ENCODE data around the gene PHYHIPL.

Gene PHYHIPL

GRCh38 chr10:59258890-59259289, 82.4 kb downstream of the PHYHIPL start:
- DNase-seq = no peak

DNA sequence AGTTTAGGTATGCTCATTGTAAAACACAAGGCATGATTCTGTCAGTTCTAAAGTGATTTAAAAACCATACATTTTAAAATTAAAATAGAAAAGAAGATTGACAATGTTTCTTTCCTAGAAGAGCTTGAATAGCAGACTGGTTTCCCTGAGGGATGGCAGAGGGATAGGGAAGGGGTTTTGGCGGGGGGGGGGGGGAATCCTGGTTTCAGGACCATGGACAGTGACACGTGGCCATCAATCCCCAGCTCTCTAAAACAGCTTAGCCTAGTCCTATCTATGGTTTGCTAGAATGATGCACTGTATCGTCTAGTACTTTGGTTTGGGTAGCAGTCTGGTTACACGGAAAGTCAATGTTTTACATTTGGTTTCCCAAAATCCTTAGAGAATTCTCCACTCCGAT, 88.7 kb downstream of the PHYHIPL start:
- no peak for DNase-seq

DNA sequence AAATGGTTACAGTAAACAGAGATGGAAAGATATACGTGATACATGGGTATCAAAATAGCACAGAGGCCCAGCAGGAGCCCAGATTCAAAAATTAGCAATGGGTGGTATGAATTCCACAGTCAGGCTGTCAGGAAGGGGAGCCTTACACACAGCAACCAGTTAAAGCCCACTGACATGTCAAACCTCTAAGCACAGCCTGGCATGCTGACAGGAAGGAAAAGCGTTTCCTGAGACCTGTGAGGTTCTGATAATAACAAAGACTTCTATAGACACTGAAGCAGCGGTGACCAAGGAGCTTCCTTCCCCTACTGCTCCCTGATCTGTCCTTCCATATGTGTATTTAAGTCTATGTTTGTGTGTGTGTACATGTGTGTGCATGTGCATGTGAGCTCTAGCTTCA, 89.9 kb downstream of the PHYHIPL start:
- DNase-seq = no peak

- DNase-seq = no peak
Measured at GRCh38 chr10:59268460-59268859, 92.0 kb downstream of the PHYHIPL start.

- no peak for DNase-seq
Measured at GRCh38 chr10:59269651-59270050, 93.2 kb downstream of the PHYHIPL start.

DNA sequence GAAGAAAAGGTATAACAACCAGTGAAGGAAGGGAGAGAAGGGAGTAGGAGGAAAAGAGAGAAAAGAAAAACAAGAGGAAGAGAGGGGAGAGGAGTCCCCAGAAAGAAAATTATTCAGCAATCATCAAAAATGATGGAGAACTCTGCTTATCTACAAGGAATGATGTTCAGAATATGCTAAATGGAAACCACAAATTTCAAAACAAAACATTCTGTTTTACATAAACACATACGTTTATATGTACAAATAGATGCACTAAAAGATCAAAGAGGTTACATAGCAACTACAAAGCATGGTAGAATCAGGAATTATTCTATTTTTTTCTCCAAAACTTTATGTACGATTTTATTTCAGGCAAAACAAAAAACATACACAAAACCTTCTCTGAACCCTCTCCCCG, 94.0 kb downstream of the PHYHIPL start:
- DNase-seq = no peak

DNA sequence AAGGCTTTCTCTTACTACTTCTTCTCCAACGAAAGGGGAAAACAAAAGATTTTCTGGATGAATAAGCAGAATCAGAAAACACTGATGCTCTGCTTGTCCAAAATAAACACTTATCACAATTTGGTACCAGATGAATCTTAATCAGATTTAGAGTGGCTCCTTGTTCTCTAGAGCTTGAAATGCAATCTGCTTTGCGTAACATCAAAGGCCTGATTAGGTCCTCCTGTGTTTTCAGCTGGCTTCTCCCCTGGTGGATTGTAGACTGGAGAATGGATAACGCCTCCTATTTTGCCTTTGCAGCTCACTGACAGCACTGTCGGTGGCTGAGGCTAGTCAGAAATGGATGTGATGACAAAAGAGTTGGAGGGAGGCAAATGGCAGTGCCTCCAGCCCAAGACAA, 94.7 kb downstream of the PHYHIPL start:
- no peak for DNase-seq

- no peak for DNase-seq
Measured at GRCh38 chr10:59272061-59272460, 95.6 kb downstream of the PHYHIPL start.

DNA sequence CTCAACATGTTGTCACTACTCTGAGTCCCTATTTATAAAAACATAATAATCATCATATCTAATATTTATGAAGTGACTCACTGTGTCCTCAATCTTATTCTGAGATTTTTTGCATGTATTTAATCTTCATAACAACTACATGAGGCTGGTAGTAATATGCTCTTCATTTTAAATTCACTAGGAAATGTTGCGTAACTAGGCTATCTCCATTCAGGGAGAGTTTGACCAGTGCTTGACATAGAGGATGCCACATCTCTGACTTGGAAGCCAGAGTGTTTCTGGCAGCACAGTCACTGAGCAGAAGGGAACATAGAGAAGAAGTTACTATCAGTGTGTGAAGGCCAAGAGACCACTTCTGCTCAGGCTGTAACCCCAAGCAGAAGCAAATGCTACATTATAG, 97.0 kb downstream of the PHYHIPL start:
- DNase-seq = no peak

- no peak for DNase-seq
Measured at GRCh38 chr10:59276133-59276532, 99.7 kb downstream of the PHYHIPL start.

DNA sequence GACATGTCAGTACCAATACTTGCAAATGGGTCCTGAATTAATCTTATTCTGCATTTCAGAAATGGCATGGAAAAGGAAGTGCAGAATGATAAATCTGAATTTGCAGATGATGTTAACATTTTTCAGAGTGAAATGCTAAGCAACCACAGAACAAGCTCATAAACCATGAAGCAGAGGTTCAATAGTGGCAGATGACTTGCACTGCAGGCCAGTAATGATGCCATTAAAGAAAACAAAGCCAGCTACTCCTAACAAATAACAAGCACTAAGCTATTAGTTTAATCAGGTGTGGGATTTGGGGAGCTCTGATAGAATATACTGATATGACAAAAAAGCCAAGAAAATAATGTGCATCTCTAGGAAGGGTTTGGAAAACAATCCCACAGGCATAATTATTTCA, 100.5 kb downstream of the PHYHIPL start:
- no peak for DNase-seq

DNA sequence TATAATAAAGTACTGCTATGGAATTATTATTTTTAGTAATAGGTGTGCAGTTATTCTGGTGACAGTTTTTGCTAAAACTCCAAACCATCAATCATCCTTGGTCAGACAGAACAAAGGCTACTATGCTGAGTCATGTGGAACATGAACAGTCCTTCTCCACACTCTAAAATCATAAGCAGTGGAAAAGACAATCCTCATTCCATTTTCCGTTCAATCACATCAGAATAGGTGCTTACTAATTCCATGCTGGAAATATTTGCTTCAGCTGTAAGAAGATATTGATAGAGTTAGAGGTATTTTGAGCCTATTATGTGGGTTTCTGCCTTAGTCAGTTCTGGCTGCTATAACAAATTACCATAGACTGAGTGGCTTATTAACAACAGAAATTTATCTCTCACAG, 103.0 kb downstream of the PHYHIPL start:
- DNase-seq = no peak

DNA sequence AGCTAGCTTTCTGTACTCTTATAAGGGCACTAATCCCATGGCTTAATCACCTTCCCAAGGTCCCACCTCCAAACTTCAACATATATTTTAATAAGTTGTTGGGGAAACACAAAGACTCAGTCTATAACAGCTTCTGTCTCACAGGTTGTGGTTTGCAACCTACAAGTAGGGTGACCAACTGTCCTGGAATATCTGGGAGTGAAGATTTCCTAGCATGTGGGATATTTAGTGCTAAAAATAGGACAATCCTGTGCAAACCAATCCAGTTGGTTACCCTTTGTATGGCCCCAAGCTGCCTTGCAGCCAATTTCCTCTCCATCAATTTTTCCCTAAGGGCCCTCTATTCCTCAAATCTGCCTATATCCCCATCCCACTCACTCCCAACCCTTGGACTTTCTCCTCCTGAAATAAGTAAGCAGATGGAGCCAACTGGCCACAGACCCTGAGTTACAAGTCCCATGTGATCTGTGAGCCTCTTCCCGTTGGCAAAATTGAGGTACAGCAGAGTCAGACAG, 103.6 kb downstream of the PHYHIPL start:
- no peak for DNase-seq

GRCh38 chr10:59281861-59282260, 105.4 kb downstream of the PHYHIPL start:
- DNase-seq = no peak

GRCh38 chr10:59283456-59284091, 107.1 kb downstream of the PHYHIPL start:
- DNase-seq = no peak

DNA sequence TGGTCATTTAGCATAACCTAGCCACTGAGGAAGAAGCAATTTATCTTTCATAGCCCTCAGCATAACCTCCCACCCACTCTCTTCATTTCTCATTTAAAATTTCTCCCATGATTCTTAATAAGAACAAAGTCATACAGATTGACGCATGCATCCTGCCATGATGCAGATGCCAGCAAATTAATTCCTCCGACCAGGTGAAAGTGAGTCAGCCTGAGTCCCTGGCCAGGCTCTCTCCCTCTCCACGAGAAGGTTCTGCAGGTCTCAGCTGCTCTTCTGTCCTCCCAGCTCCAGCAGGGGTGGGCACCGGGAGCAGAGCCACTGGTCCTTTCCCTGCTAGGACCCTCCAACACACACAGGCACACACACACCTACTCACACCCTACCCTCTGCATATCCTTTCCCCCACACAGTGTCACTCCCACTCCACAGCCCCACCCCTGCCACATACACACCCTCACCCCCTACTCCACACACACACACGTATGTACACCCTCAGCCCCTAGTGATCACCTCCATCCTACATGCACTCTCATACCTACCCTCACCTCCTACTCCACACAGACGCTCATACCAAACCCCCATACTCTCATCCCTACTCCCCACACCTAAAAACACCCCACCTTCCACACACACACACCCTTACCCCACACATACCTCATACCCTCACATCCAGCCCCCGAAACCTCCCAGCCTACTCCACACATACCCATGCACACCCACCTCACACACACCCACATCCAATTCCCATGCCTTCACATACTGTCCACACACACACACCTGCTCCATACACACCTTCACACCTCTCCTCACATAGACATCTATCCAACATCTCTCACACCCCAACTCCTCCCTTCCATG, 107.9 kb downstream of the PHYHIPL start:
- no peak for DNase-seq

DNA sequence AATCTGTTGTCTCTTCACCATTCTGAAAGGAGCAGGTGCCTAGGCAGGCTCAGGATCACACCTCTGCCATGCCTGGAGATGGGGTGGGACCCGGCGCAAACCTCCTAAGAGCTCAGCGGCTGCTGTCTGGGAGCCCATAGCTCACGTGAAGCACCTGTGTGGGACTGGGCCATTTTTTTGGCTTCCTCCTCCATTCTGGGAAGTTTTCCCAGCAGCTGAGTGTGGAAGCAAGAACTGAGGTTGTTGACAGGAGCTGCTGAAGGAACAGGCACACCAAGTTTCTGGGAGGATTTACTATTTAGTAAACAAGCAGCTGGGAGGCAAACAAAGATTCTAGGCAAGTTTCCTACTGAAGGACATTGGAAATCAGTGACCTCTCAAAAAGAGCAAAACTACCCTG, 108.6 kb downstream of the PHYHIPL start:
- DNase-seq = no peak

DNA sequence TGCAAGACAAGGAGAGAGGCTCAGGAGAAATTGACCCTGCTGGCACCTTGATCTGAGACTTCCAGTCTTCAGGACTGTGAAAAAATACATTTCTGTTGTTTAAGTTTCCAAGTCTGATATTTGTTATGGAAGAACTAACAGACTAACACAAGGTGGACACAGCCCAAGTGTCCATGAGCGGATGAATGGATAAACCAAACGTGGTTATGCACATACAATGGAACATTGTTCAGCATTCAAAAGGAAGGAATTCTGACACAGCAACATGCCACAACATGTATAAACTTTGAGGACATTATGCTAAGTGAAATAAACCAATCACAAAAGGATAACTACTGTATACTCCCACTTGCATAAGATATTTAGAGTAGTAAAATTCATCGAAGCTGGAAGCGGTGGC, 109.4 kb downstream of the PHYHIPL start:
- no peak for DNase-seq

DNA sequence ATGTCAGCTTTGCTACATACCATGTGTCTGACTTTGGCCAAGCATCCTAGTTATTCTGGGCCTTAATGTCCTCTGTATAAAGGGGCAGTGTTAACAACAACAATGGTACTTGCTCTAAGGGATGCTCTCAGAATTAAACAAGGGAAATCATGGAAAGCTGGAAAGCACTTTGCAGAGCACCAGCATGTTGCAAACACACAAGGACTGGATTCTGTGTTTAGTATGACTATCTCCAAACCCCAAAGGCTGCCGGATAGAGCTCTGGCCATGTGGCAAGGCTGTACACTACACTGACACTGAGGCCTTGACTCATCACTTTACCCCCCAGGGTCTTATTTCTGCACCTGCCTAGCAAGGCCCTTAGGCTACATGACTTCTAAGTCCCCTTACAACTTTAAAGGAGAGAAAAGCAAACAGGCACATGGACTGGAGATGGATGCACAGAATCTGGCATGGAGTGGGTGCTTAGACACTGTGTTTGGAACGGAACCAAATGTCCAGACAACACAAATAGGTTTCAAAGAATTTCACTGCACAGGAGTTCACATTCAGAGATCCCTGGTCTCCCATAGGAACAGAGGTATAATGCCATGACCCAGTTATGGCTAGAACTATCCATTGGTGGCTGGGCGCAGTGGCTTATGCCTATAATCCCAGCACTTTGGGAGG, 111.3 kb downstream of the PHYHIPL start:
- DNase-seq = no peak

DNA sequence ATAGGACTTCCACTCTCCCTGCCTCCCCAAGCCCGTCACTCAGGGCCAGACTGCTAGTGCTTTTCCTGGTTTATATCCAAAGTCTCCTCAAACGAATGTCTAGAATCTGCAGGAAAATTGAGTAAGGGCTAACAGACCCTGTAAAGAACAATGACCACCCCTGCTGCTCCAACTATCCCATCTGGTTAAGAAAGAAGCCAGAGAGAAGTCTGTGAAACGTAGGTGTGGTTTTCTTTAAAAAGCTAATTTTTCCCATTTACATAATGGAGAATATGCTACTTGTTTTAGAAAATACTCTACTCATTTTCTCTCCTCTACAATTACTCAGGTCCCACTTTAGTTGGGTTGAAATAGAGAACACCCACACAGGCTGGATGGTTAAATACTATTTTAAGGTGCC, 113.4 kb downstream of the PHYHIPL start:
- no peak for DNase-seq

GRCh38 chr10:59290448-59290847, 114.0 kb downstream of the PHYHIPL start:
- no peak for DNase-seq

All from CD4-positive, alpha-beta T cell treated with Interleukin-4 for 4 hours (primary cell).